ENCODE measurements around the gene TST. TPM values are rescaled to one million over a fixed set of nuclear protein-coding genes. Genes with fewer than 3 reads are reported as not detected.
A peak's percentile ranks its signal among the peaks of the same experiment; 100 is the strongest.

The TST gene
- total and polyA plus RNA-seq, 2 donors (not counting 3 experiments of a cell fraction or from before 2014, with no cell fraction given): 39.2 to 95.1 TPM

DNA sequence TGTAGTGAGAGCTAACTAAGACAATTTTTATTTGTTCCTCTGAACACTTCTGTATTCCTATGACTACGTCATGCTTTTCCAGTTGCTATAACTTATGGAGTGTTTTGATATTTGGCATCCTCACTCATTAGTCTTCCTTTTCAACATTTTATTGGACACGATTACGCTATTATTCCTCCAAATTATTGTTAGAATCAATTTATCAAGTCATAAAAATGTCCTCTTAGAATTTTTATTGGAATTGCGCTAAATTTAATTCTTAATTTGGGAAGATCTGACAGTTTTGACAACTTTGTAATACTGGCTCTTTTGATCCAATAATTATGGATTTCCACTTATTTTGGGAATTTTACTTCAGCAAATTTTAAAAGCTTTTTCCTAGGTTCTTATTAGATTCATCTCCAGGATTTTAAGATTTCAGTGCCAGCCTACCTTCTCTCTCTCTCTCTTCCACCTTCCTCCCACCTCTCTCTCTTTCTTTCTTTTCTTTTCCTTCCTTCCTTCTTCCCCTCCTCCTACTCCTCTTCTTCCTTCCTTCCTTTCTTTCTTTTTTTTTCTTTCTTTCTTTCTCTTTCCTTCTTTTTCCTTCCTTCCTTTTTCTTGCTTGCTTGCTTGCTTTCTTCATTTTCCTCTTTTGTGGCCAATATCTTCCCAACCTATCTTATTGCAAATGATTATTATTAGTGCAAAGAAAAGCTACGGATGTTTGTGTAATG lies 50.8 kb downstream of the TST start:
- ChIA-PET CTCF (interaction anchor here (0.8 to 2.5 kb wide), 4 partner anchors 9 to 112 kb away, joined by 3 to 13 read pairs (median 6); no protein-coding TSS in a partner anchor), POLR2A (no interaction called here)
- TF ChIP-seq FOS (IDR thresholded peaks at IDR 0.05; ENCODE audit: borderline replicate concordance, insufficient read depth, low read length): no peak
- TF ChIP-seq, protein P1, sequence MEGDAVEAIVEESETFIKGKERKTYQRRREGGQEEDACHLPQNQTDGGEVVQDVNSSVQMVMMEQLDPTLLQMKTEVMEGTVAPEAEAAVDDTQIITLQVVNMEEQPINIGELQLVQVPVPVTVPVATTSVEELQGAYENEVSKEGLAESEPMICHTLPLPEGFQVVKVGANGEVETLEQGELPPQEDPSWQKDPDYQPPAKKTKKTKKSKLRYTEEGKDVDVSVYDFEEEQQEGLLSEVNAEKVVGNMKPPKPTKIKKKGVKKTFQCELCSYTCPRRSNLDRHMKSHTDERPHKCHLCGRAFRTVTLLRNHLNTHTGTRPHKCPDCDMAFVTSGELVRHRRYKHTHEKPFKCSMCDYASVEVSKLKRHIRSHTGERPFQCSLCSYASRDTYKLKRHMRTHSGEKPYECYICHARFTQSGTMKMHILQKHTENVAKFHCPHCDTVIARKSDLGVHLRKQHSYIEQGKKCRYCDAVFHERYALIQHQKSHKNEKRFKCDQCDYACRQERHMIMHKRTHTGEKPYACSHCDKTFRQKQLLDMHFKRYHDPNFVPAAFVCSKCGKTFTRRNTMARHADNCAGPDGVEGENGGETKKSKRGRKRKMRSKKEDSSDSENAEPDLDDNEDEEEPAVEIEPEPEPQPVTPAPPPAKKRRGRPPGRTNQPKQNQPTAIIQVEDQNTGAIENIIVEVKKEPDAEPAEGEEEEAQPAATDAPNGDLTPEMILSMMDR (IDR thresholded peaks at IDR 0.05; ENCODE audit: extremely low read depth in 1 of 2, insufficient read depth in 1 of 2, low read depth in 1 of 2, low read length in 2 of 2): no peak
- no peak for TF ChIP-seq POLR2AphosphoS5 (IDR thresholded peaks at IDR 0.05; ENCODE audit: insufficient read depth, low read depth, low read length)
- no peak for TF ChIP-seq POLR2A (IDR thresholded peaks at IDR 0.05; ENCODE audit: low read depth, low read length)
- TF ChIP-seq JUN (IDR thresholded peaks at IDR 0.05; ENCODE audit: borderline replicate concordance, insufficient read depth, insufficient read length, low read depth): no peak
- TF ChIP-seq, protein P2, sequence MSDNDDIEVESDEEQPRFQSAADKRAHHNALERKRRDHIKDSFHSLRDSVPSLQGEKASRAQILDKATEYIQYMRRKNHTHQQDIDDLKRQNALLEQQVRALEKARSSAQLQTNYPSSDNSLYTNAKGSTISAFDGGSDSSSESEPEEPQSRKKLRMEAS (IDR thresholded peaks at IDR 0.05; ENCODE audit: insufficient read depth, insufficient read length): no peak
- no peak for TF ChIP-seq MYC (IDR thresholded peaks at IDR 0.05; ENCODE audit: low read depth, low read length)
- TF ChIP-seq GATA2 (IDR thresholded peaks at IDR 0.05; ENCODE audit: insufficient read depth, insufficient read length, low read depth, low read length): no peak
- no peak for TF ChIP-seq EZH2 (IDR thresholded peaks at IDR 0.05; ENCODE audit: borderline replicate concordance, low read depth, low read length, severe bottlenecking)
- FAIRE-seq (peak; percentile 8), DNase-seq (ENCODE audit: low read depth, low spot score) (no peak)
- Histone ChIP-seq H3K79me2 (ENCODE audit: control insufficient read depth, insufficient read depth, low read length) (no peaks in the 10 kb centered on the region), H3K9me3 (replicated peaks; ENCODE audit: control insufficient read depth, insufficient read depth, low read length) (no peaks in the 10 kb centered on the region), H3K36me3 (ENCODE audit: control insufficient read depth in 2 of 2, extremely low read depth in 1 of 2, insufficient read depth in 2 of 2, low read length in 2 of 2) (no peaks in the 10 kb centered on the region), H3K9ac (replicated peaks; ENCODE audit: extremely low read depth, insufficient read depth, low read length) (no peak overlapping the region), H3K27me3 (ENCODE audit: control insufficient read depth in 2 of 2, insufficient read depth in 2 of 2, low read length in 2 of 2) (peaks cover 5 to 7% of the 10 kb centered on the region in 2 experiments), H3K9me1 (replicated peaks; ENCODE audit: control insufficient read depth, extremely low read depth, insufficient read depth, low read length) (no peaks in the 10 kb centered on the region), H3K4me1 (ENCODE audit: control insufficient read depth, extremely low read depth, insufficient read depth, low read length) (no peaks in the 10 kb centered on the region), H3K4me2 (ENCODE audit: insufficient read depth, low read length) (no peak overlapping the region), H2AFZ (ENCODE audit: low read depth, low read length) (no peak overlapping the region), H3K4me3 (replicated peaks in 1 of 3; ENCODE audit: insufficient read depth in 1 of 3, low read depth in 1 of 3, low read length in 3 of 3) (no peak overlapping the region), H3K27ac (ENCODE audit: insufficient read depth, low read depth, low read length) (no peak overlapping the region), H4K20me1 (replicated peaks; ENCODE audit: control insufficient read depth, extremely low read depth, insufficient read depth, low read length) (no peaks in the 10 kb centered on the region)
- intact Hi-C loops (cut with micrococcal nuclease) (no loop called here), dilution Hi-C loops (cut with MboI; ENCODE audit: extremely low pct_ligation_motif_present, low sequenced_read_pairs) (no loop called here)
- BruUV-seq (replicated peaks): no TSS peak
